K562 (cell line): Measurements from ENCODE around the gene SH2D4B. TPM values are rescaled to one million over a fixed set of nuclear protein-coding genes. Genes with fewer than 3 reads are reported as not detected.

Experiments
- ATAC-seq: fragments of 200-7000 bp; cut with Tn5 transposase; 3 replicates; pipeline ENCODE4 v1.9.1; 2020; ENCODE audit warnings: moderate library complexity
- BruUV-seq: library from RNA; stranded (reverse); fragments of 400-500 nt; replicated peaks from 2 replicates; lab custom pipeline; 2021; lab: Mats Ljungman, UMichigan
- CTCF ChIA-PET: fragments of 300-600 bp; formaldehyde crosslinking; extraction: SDS; loops from one replicate; lab custom pipeline; 2021; ENCODE audit warnings: low intra/inter-chr PET ratio; lab: Yijun Ruan, JAX
- POLR2A ChIA-PET: fragments of 300-600, 350-650 bp; sonication (Branson Sonifier 250); formaldehyde crosslinking; extraction: SDS; loops from one replicate; lab custom pipeline; 2021; ENCODE audit warnings: antibody characterized with exemption, inconsistent platforms; lab: Yijun Ruan, JAX
- DNase-seq, 4 experiments: peaks; one replicate each; pipeline versions ENCODE4 v3.0.0 to v3.0.0-alpha.2; 2011 to 2018; ENCODE audit warnings: low spot score in 3 of 4, mixed read lengths in 3 of 4; ENCODE audit errors: extremely low read depth in 1 of 4
- FAIRE-seq: peaks from 2 replicates; lab custom pipeline; 2011; peaks lifted over from hg19 to GRCh38; lab: Jason Lieb, UNC
- H2AFZ ChIP-seq: 2 replicates; pipeline ENCODE4 v1.6.0; 2011; ENCODE audit warnings: low read depth, low read length, control low read depth, inconsistent platforms
- H3K27ac ChIP-seq: fragments of 200-600 bp; 3 replicates; pipeline ENCODE4 v1.8.0; 2011; ENCODE audit warnings: low read depth, mild to moderate bottlenecking, control low read depth, inconsistent platforms, low read length, moderate library complexity, mixed read lengths; ENCODE audit errors: extremely low read depth
- H3K27me3 ChIP-seq, 2 experiments: fragments of 300-600 bp in 1 of 2; 2 replicates in 1 of 2; 3 replicates in 1 of 2; pipeline versions ENCODE4 v1.6.0 to v1.8.0; 2011; ENCODE audit warnings: inconsistent platforms in 2 of 2, low read length in 2 of 2, mild to moderate bottlenecking in 1 of 2, mixed read lengths in 1 of 2, moderate library complexity in 1 of 2; ENCODE audit not compliant: control insufficient read depth in 2 of 2, insufficient read depth in 2 of 2
- H3K36me3 ChIP-seq: fragments of 300-600 bp; 3 replicates; pipeline ENCODE4 v1.8.0; 2011; ENCODE audit warnings: mild to moderate bottlenecking, low read length, inconsistent platforms; ENCODE audit not compliant: control insufficient read depth, insufficient read depth
- H3K4me1 ChIP-seq, 2 experiments: fragments of 200-600 bp in 1 of 2; replicated peaks in 1 of 2; 2 replicates in 1 of 2; 3 replicates in 1 of 2; pipeline versions ENCODE4 v1.5.1 to v1.8.0; 2011; ENCODE audit warnings: inconsistent platforms in 2 of 2, low read length in 2 of 2, mild to moderate bottlenecking in 1 of 2, mixed read lengths in 1 of 2, moderate library complexity in 1 of 2; ENCODE audit not compliant: control insufficient read depth in 2 of 2, insufficient read depth in 2 of 2
- H3K4me2 ChIP-seq: 2 replicates; pipeline ENCODE4 v1.6.1; 2011; ENCODE audit warnings: low read length, control low read depth, inconsistent platforms, mixed read lengths; ENCODE audit not compliant: insufficient read depth
- H3K4me3 ChIP-seq: fragments of 200-600 bp; sonication (generic), shearing (Covaris generic); 2 replicates; pipeline ENCODE4 v1.5.1; 2016; ENCODE audit warnings: control low read depth, inconsistent platforms
- H3K79me2 ChIP-seq: fragments of 200-600 bp; 3 replicates; pipeline ENCODE4 v1.8.0; 2011; ENCODE audit warnings: low read length, inconsistent platforms; ENCODE audit not compliant: control insufficient read depth, insufficient read depth
- H3K9ac ChIP-seq, 2 experiments: 2 replicates each; pipeline versions ENCODE4 v1.6.0 to v1.6.1; 2011; ENCODE audit warnings: low read depth in 2 of 2, low read length in 2 of 2, control low read depth in 1 of 2, inconsistent platforms in 1 of 2, mild to moderate bottlenecking in 1 of 2, mixed read lengths in 1 of 2; ENCODE audit not compliant: insufficient read depth in 1 of 2
- H3K9me1 ChIP-seq: one replicate; pipeline ENCODE4 v1.6.0; 2011; ENCODE audit warnings: inconsistent platforms, mild to moderate bottlenecking, low read length, moderate library complexity; ENCODE audit not compliant: control insufficient read depth, insufficient read depth
- H3K9me3 ChIP-seq: replicated peaks from 2 replicates; pipeline ENCODE4 v1.5.1; 2011; ENCODE audit warnings: low read depth, low read length, inconsistent platforms; ENCODE audit not compliant: control insufficient read depth, insufficient read depth
- H4K20me1 ChIP-seq: replicated peaks from 2 replicates; pipeline ENCODE4 v1.6.1; 2011; ENCODE audit warnings: low read length, inconsistent platforms, mixed read lengths; ENCODE audit not compliant: control insufficient read depth, insufficient read depth
- ADNP ChIP-seq: fragments of 200-800 bp; sonication (Bioruptor generic); IDR thresholded peaks from 2 replicates; pipeline ENCODE4 v1.6.1; 2016; ENCODE audit warnings: missing genetic modification characterization, missing compliant biosample characterization
- CBFB ChIP-seq: sonication (generic); formaldehyde crosslinking; IDR thresholded peaks from 2 replicates; pipeline ENCODE4 v1.4.0; 2020; ENCODE audit warnings: mild to moderate bottlenecking, missing genetic modification reagents
- CBX1 ChIP-seq: sonication (generic); IDR thresholded peaks from 2 replicates; pipeline ENCODE4 v1.6.1; 2016; ENCODE audit warnings: antibody characterized with exemption, low read depth, mild to moderate bottlenecking
- CREB1 ChIP-seq, 2 experiments: sonication (generic) in 1 of 2; formaldehyde crosslinking in 1 of 2; IDR thresholded peaks; 2 replicates each; pipeline versions ENCODE4 v1.6.1 to v1.8.0; 2012 to 2022; ENCODE audit warnings: inconsistent platforms in 1 of 2, mild to moderate bottlenecking in 1 of 2, missing genetic modification reagents in 1 of 2, moderate library complexity in 1 of 2
- CREBBP ChIP-seq: IDR thresholded peaks from one replicate; pipeline ENCODE4 v1.6.1; 2012; ENCODE audit warnings: low read depth, mild to moderate bottlenecking, control low read depth, inconsistent platforms, low read length
- GTF2B ChIP-seq: IDR thresholded peaks from 2 replicates; pipeline ENCODE4 v1.6.1; 2011; ENCODE audit not compliant: insufficient read length; ENCODE audit errors: extremely low read depth
- IRF1 ChIP-seq: sonication (generic); formaldehyde crosslinking; IDR thresholded peaks from 2 replicates; pipeline ENCODE4 v1.8.0; 2022; ENCODE audit warnings: missing genetic modification reagents, mild to moderate bottlenecking, borderline replicate concordance
- MAFK ChIP-seq: IDR thresholded peaks from 2 replicates; pipeline ENCODE4 v1.6.1; 2011; ENCODE audit warnings: low read length, improper control_type of control experiment
- NFE2 ChIP-seq: IDR thresholded peaks from 2 replicates; pipeline ENCODE4 v1.6.1; 2014; ENCODE audit warnings: antibody characterized with exemption, low read depth
- PHF8 ChIP-seq: fragments of 200-600 bp; sonication (generic); IDR thresholded peaks from 2 replicates; pipeline ENCODE4 v1.6.1; 2012; ENCODE audit warnings: mixed run types, mild to moderate bottlenecking, inconsistent platforms, low read length, moderate library complexity, borderline replicate concordance
- RAD51 ChIP-seq: fragments of 450-650 bp; IDR thresholded peaks from 2 replicates; pipeline ENCODE4 v1.7.1; 2016; ENCODE audit warnings: low read depth, mild to moderate bottlenecking, borderline replicate concordance
- XRCC5 ChIP-seq: fragments of 200-400 bp; formaldehyde crosslinking; IDR thresholded peaks from 2 replicates; pipeline ENCODE4 v1.6.1; 2017; ENCODE audit warnings: low read depth, mild to moderate bottlenecking, low read length
- YY1 ChIP-seq, 3 experiments: IDR thresholded peaks; 2 replicates each; pipeline ENCODE4 v1.6.1; 2011; ENCODE audit warnings: low read length in 2 of 3, mild to moderate bottlenecking in 2 of 3, moderate library complexity in 2 of 3, borderline replicate concordance in 1 of 3, control low read depth in 1 of 3, low read depth in 1 of 3; ENCODE audit not compliant: insufficient read depth in 3 of 3, insufficient replicate concordance in 2 of 3, control insufficient read depth in 1 of 3, insufficient read length in 1 of 3; ENCODE audit errors: extremely low read depth in 1 of 3
- ZNF592 ChIP-seq: fragments of 450-650 bp; IDR thresholded peaks from 2 replicates; pipeline ENCODE4 v1.6.1; 2017; ENCODE audit warnings: antibody characterized with exemption, mild to moderate bottlenecking
- WGBS: fragments of 100-300 bp; shearing (Covaris generic); methylation state at CpG from one replicate; pipeline ENCODE4 v1.1.6; 2016; ENCODE audit warnings: low coverage, mixed read lengths; ENCODE audit not compliant: insufficient coverage; ENCODE audit errors: missing lambda C conversion rate; 5-methylcytosine and 5-hydroxymethylcytosine counted together
- in situ Hi-C: fragments of 300-500 bp; cut with MboI; formaldehyde crosslinking; loops from 4 replicates; pipeline ENCODE4 v1.15.0; 2018; ENCODE audit warnings: inconsistent platforms, mixed read lengths
- intact Hi-C: fragments of 100-400 bp; cut with micrococcal nuclease; formaldehyde crosslinking; loops from 2 replicates; pipeline ENCODE4 v1.14.2; 2022
- polyA plus RNA-seq, 8 experiments: library from polyadenylated mRNA; depleted of rRNA in 4 of 8; stranded (reverse) in 5 of 8; unstranded in 3 of 8; fragments of >200 nt; fragmentation: Nextera tagmentation in 2 of 8; fragmentation: Illumina TruSeq in 1 of 8; extraction: Ambion mirVana in 2 of 8; extraction: Trizol in 1 of 8; gene quantifications; 2 replicates each; pipeline versions ENCODE4 v1.2.1 to v1.2.3, GENCODE V29; 2011 to 2014; ENCODE audit warnings: inconsistent platforms in 1 of 8, missing spikeins in 1 of 8
- total RNA-seq, 7 experiments: library from RNA; depleted of rRNA in 6 of 7; stranded (reverse); fragments of >200 nt in 6 of 7; fragmentation: Illumina TruSeq in 2 of 7; extraction: Trizol in 2 of 7; gene quantifications; 2 replicates each; pipeline versions ENCODE4 v1.2.1 to v1.2.3, GENCODE V29; 2011 to 2021; ENCODE audit warnings: low replicate concordance in 1 of 7
- TF ChIP-seq, protein P1 (sequence below): sonication (generic); formaldehyde crosslinking; IDR thresholded peaks from 2 replicates; pipeline ENCODE4 v1.9.0; 2022; ENCODE audit warnings: mild to moderate bottlenecking, missing genetic modification reagents

SH2D4B gene
- total and polyA plus RNA-seq, 9 of the 15 experiments (the other 6 are each of a cell fraction or from before 2014, with no cell fraction given) = 0.03 to 0.14 (median 0.04) TPM; not detected in 4

GRCh38 chr10:80599424-80599847, 61.7 kb downstream of the SH2D4B start:
- Histone ChIP-seq H3K4me3 (no peak overlapping the region), H2AFZ (peak overlapping the region; percentile 53), H3K79me2 (no peaks in the 10 kb centered on the region), H4K20me1 (no peaks in the 10 kb centered on the region), H3K9me1 (no peaks in the 10 kb centered on the region), H3K27me3 (peaks cover 9 to 28% of the 10 kb centered on the region in 2 experiments; a peak in 4 of 5 replicates), H3K4me1 (peaks cover 0 to 4% of the 10 kb centered on the region in 2 experiments; a peak in 2 of 5 replicates), H3K9ac (no peak overlapping the region), H3K4me2 (no peak overlapping the region), H3K36me3 (no peaks in the 10 kb centered on the region), H3K9me3 (no peaks in the 10 kb centered on the region), H3K27ac (no peak overlapping the region)
- in situ Hi-C loops = no loop called here
- BruUV-seq = no TSS peak
- ATAC-seq (peak; percentile 95), FAIRE-seq (peak; percentile 96), DNase-seq (peak; percentile 80 to 87 (median 82))
- POLR2A ChIA-PET = interaction anchor here (0.5 to 0.7 kb wide), 2 partner anchors 68 to 221 kb away, joined by 3 read pairs; no protein-coding TSS in a partner anchor
- intact Hi-C loops = loop anchor here (2.0 to 5.0 kb wide), 2 partner anchors 157 to 217 kb away; no protein-coding TSS in a partner anchor
- CTCF ChIA-PET = no interaction called here
- WGBS = 3% methylated on average over 8 of the region's 8 CpGs
- TF ChIP-seq MAFK = peak; percentile 34; the same call in 1 of the 2 replicates
- no peak for TF ChIP-seq ADNP (tag)
- no peak for TF ChIP-seq RAD51
- TF ChIP-seq NFE2 = peak; percentile 54
- TF ChIP-seq, protein P1, sequence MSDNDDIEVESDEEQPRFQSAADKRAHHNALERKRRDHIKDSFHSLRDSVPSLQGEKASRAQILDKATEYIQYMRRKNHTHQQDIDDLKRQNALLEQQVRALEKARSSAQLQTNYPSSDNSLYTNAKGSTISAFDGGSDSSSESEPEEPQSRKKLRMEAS = no peak
- peak in 1 of 3 experiments; percentile 17 for TF ChIP-seq YY1 (IDR thresholded peaks at IDR 0.05; ENCODE audit: borderline replicate concordance in 1 of 3, control insufficient read depth in 1 of 3, extremely low read depth in 1 of 3, insufficient read depth in 3 of 3, insufficient read length in 1 of 3, insufficient replicate concordance in 2 of 3, low read depth in 1 of 3, low read length in 2 of 3)
- peak; percentile 65; the same call in 1 of the 2 replicates for TF ChIP-seq XRCC5
- no peak for TF ChIP-seq CREB1 (IDR thresholded peaks at IDR 0.05)
- no peak for TF ChIP-seq CREB1 (CRISPR knock-in tag; IDR thresholded peaks at IDR 0.05)
- peak; percentile 51; the same call in 1 of the 2 replicates for TF ChIP-seq CBFB
- TF ChIP-seq CREBBP = no peak
- no peak for TF ChIP-seq PHF8
- no peak for TF ChIP-seq ZNF592
- TF ChIP-seq GTF2B = no peak
- TF ChIP-seq IRF1 (CRISPR knock-in tag) = no peak
- TF ChIP-seq CBX1 = no peak
